ENCODE results near the gene SLC1A5.

SLC1A5 gene

GRCh38 chr19:46745030-46745429 is 43.4 kb downstream of the SLC1A5 start:
- no peak for DNase-seq (ENCODE audit: low read depth, low spot score)

GRCh38 chr19:46744005-46744691 is 44.2 kb downstream of the SLC1A5 start:
- DNase-seq (ENCODE audit: low read depth, low spot score), result no peak

- no peak for DNase-seq (ENCODE audit: low read depth, low spot score)
These were observed 45.4 kb downstream of the SLC1A5 start for GRCh38 chr19:46742926-46743480.

GRCh38 chr19:46741447-46741846 is 46.9 kb downstream of the SLC1A5 start:
- DNase-seq (ENCODE audit: low read depth, low spot score), result no peak

GRCh38 chr19:46739290-46739771 is 49.1 kb downstream of the SLC1A5 start:
- DNase-seq (ENCODE audit: low read depth, low spot score), result no peak

- no peak for DNase-seq (ENCODE audit: low read depth, low spot score)
These were observed 50.6 kb downstream of the SLC1A5 start for GRCh38 chr19:46737761-46738171.

- no peak for DNase-seq (ENCODE audit: low read depth, low spot score)
These were observed 51.1 kb downstream of the SLC1A5 start for GRCh38 chr19:46737298-46737654.

- DNase-seq (ENCODE audit: low read depth, low spot score), result no peak
These were observed 51.7 kb downstream of the SLC1A5 start for GRCh38 chr19:46736531-46737297.

- DNase-seq (ENCODE audit: low read depth, low spot score), result no peak
These were observed 54.6 kb downstream of the SLC1A5 start for GRCh38 chr19:46733690-46734292.

GRCh38 chr19:46732966-46733689 is 55.3 kb downstream of the SLC1A5 start:
- DNase-seq (ENCODE audit: low read depth, low spot score), result no peak

- no peak for DNase-seq (ENCODE audit: low read depth, low spot score)
These were observed 56.0 kb downstream of the SLC1A5 start for GRCh38 chr19:46732172-46732938.

GRCh38 chr19:46731584-46731983 is 56.8 kb downstream of the SLC1A5 start:
- no peak for DNase-seq (ENCODE audit: low read depth, low spot score)

- DNase-seq (ENCODE audit: low read depth, low spot score), result no peak
These were observed 57.3 kb downstream of the SLC1A5 start for GRCh38 chr19:46731007-46731501.

GRCh38 chr19:46730595-46730994 is 57.8 kb downstream of the SLC1A5 start:
- no peak for DNase-seq (ENCODE audit: low read depth, low spot score)

- DNase-seq (ENCODE audit: low read depth, low spot score), result no peak
These were observed 58.2 kb downstream of the SLC1A5 start for GRCh38 chr19:46730187-46730586.

- DNase-seq (ENCODE audit: low read depth, low spot score), result no peak
These were observed 58.7 kb downstream of the SLC1A5 start for GRCh38 chr19:46729696-46730095.

- DNase-seq (ENCODE audit: low read depth, low spot score), result no peak
These were observed 59.6 kb downstream of the SLC1A5 start for GRCh38 chr19:46728693-46729339.

- no peak for DNase-seq (ENCODE audit: low read depth, low spot score)
These were observed 60.2 kb downstream of the SLC1A5 start for GRCh38 chr19:46728208-46728607.

- DNase-seq (ENCODE audit: low read depth, low spot score), result no peak
These were observed 60.6 kb downstream of the SLC1A5 start for GRCh38 chr19:46727757-46728156.

- no peak for DNase-seq (ENCODE audit: low read depth, low spot score)
These were observed 61.4 kb downstream of the SLC1A5 start for GRCh38 chr19:46726971-46727501.

All from iPS DF 19.7 (cell line).